ENCODE results near the gene GSTA2.
"Not testable (repeated sequence)": the region's sequence is repeated elsewhere in the genome, so short reads cannot be mapped to it uniquely, and the experiment has no call there.

Gene GSTA2

DNA sequence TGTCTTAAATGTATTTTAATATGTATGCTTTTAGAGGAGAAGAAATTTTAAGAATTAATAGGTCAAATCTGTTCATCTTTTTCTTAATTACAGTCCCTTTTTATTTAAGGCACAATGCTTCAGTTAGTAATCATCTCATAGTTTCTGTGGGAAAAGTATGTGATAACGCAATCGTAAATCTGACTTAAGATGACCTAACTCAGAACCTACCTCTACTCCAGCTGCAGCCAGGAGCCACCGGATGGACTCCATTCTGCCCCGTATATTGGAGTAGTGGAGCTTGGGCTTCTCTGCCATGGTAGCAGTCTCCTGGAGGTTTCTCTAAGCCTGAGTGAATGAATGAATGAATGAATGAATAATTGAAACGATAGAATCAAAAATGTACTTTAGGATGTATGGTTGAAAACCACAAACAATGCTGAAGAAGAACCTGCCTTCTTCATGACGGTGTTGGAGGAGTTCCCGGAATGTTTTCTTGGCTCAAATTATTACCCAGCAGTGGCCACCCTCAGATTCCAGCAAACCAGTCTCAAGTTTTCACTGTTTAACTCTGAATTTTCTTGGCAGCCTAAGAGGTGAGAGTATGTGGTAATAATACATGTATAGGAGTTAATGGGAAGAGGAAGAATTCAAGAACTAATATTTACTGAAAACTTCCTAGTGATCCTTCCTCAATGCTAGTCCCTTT lies 5.5 kb downstream of the GSTA2 start:
- not testable (repeated sequence) for H3K27me3 ChIP-seq (ENCODE audit: low read depth, low read length); H3K4me1 ChIP-seq (ENCODE audit: control insufficient read depth in 1 of 2, insufficient read depth in 2 of 2, low read length in 2 of 2); H3K4me3 ChIP-seq (ENCODE audit: low read depth in 1 of 2, low read length in 2 of 2); H3K27ac ChIP-seq (ENCODE audit: low read length); H3K9me3 ChIP-seq (ENCODE audit: control insufficient read depth in 1 of 2, low read length in 2 of 2); H3K36me3 ChIP-seq (ENCODE audit: control insufficient read depth in 1 of 2, insufficient read depth in 2 of 2, low read length in 2 of 2)

- Histone ChIP-seq H3K36me3 (ENCODE audit: control insufficient read depth in 1 of 2, insufficient read depth in 2 of 2, low read length in 2 of 2) (no peaks in the 10 kb centered on the region), H3K9me3 (ENCODE audit: control insufficient read depth in 1 of 2, low read length in 2 of 2) (peaks cover 0 to 5% of the 10 kb centered on the region in 2 donors), H3K4me1 (ENCODE audit: control insufficient read depth in 1 of 2, insufficient read depth in 2 of 2, low read length in 2 of 2) (no peaks in the 10 kb centered on the region), H3K27ac (ENCODE audit: low read length) (no peak overlapping the region), H3K27me3 (ENCODE audit: low read depth, low read length) (no peaks in the 10 kb centered on the region), H3K4me3 (ENCODE audit: low read depth in 1 of 2, low read length in 2 of 2) (no peak overlapping the region)
These were observed 8.8 kb downstream of the GSTA2 start for GRCh38 chr6:52754443-52754842.

- not testable (repeated sequence) for H3K36me3 ChIP-seq (ENCODE audit: control insufficient read depth in 1 of 2, insufficient read depth in 2 of 2, low read length in 2 of 2); H3K27ac ChIP-seq (ENCODE audit: low read length); H3K9me3 ChIP-seq (ENCODE audit: control insufficient read depth in 1 of 2, low read length in 2 of 2); H3K4me3 ChIP-seq (ENCODE audit: low read depth in 1 of 2, low read length in 2 of 2); H3K4me1 ChIP-seq (ENCODE audit: control insufficient read depth in 1 of 2, insufficient read depth in 2 of 2, low read length in 2 of 2); H3K27me3 ChIP-seq (ENCODE audit: low read depth, low read length)
These were observed 10.1 kb downstream of the GSTA2 start for GRCh38 chr6:52753137-52753536.

GRCh38 chr6:52752310-52752709 lies 11.0 kb downstream of the GSTA2 start:
- no peaks in the 10 kb centered on the region for H3K4me1 ChIP-seq (ENCODE audit: control insufficient read depth in 1 of 2, insufficient read depth in 2 of 2, low read length in 2 of 2)
- no peaks in the 10 kb centered on the region for H3K27me3 ChIP-seq (ENCODE audit: low read depth, low read length)
- no peaks in the 10 kb centered on the region for H3K36me3 ChIP-seq (ENCODE audit: control insufficient read depth in 1 of 2, insufficient read depth in 2 of 2, low read length in 2 of 2)
- H3K9me3 ChIP-seq (ENCODE audit: control insufficient read depth in 1 of 2, low read length in 2 of 2), result peaks cover 0 to 5% of the 10 kb centered on the region in 2 donors
- no peak overlapping the region for H3K4me3 ChIP-seq (ENCODE audit: low read depth in 1 of 2, low read length in 2 of 2)
- H3K27ac ChIP-seq (ENCODE audit: low read length), result no peak overlapping the region

DNA sequence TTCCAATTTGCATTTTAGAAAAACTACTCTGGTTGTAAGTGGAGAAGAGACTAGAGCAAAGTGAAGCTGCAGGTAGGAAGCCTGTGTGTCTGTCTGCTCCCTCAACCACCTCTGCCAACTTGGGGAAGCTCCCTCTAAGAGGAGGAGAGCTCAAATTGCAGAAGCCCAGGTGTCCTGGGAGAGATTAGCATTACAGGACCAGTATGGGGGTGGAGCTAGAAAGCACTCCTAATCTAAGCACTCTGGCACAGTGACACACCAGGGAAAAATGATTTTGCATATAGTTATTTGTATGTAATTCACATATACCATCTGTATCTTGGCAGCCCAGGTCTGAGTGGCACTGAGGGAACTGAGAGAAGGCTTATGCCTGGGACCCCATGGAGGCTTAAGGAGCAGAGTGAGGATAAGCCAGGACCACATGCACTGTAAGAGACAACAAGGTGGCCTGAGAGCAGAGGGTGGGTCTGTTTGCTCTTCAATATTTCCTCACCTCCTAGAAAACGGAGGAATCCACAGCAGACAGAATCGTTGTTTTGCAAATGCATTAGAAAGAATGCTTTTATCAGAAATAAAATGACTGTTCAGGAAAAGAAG lies 13.6 kb downstream of the GSTA2 start:
- no peak overlapping the region for H3K27ac ChIP-seq (ENCODE audit: low read length)
- peaks cover 0 to 5% of the 10 kb centered on the region in 2 donors for H3K9me3 ChIP-seq (ENCODE audit: control insufficient read depth in 1 of 2, low read length in 2 of 2)
- H3K4me3 ChIP-seq (ENCODE audit: low read depth in 1 of 2, low read length in 2 of 2), result no peak overlapping the region
- H3K27me3 ChIP-seq (ENCODE audit: low read depth, low read length), result no peaks in the 10 kb centered on the region
- no peaks in the 10 kb centered on the region for H3K36me3 ChIP-seq (ENCODE audit: control insufficient read depth in 1 of 2, insufficient read depth in 2 of 2, low read length in 2 of 2)
- H3K4me1 ChIP-seq (ENCODE audit: control insufficient read depth in 1 of 2, insufficient read depth in 2 of 2, low read length in 2 of 2), result no peaks in the 10 kb centered on the region

DNA sequence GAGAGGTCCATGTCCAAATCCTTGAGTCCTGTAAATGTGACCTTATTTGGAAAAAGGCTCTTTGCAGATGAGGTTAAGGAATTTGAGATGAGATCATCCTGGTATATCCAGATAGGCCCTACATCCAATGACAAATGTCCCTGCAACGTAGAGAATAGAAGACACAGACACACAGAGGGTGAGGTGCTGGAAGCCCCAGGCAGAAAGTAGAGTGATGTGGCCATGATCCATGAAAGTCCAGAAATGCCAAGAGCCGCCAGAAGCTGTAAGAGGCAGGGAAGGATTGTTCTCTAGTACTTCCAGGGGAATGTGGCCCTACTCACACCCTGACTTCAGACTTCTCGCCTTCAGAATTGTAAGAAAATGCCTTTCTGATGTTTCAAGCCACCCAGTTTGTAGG lies 16.0 kb downstream of the GSTA2 start:
- H3K27ac ChIP-seq (ENCODE audit: low read length); H3K4me3 ChIP-seq (ENCODE audit: low read depth in 1 of 2, low read length in 2 of 2); H3K36me3 ChIP-seq (ENCODE audit: control insufficient read depth in 1 of 2, insufficient read depth in 2 of 2, low read length in 2 of 2); H3K9me3 ChIP-seq (ENCODE audit: control insufficient read depth in 1 of 2, low read length in 2 of 2); H3K4me1 ChIP-seq (ENCODE audit: control insufficient read depth in 1 of 2, insufficient read depth in 2 of 2, low read length in 2 of 2); H3K27me3 ChIP-seq (ENCODE audit: low read depth, low read length): not testable (repeated sequence)

DNA sequence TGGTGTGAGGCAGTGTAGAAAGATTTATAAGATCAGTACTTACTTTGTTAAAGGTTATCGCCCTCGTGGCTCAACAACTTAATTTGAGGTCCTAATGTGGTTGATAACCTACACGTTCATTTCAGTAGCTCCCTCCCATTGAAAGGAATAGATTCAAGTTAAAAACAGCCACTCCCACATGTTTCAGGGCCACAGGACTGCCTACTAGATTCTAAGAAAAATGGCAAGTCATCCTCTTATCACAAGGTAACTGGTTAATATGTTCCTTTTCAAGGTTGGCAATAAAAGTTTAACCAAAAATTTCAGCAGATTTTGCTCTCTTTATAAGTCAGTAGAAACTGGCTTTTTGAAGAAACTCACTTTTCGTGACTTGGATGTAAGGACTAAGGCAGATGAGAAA lies 17.1 kb downstream of the GSTA2 start:
- no peaks in the 10 kb centered on the region for H3K36me3 ChIP-seq (ENCODE audit: control insufficient read depth in 1 of 2, insufficient read depth in 2 of 2, low read length in 2 of 2)
- no peak overlapping the region for H3K4me3 ChIP-seq (ENCODE audit: low read depth in 1 of 2, low read length in 2 of 2)
- H3K27ac ChIP-seq (ENCODE audit: low read length), result no peak overlapping the region
- no peaks in the 10 kb centered on the region for H3K4me1 ChIP-seq (ENCODE audit: control insufficient read depth in 1 of 2, insufficient read depth in 2 of 2, low read length in 2 of 2)
- no peaks in the 10 kb centered on the region for H3K27me3 ChIP-seq (ENCODE audit: low read depth, low read length)
- H3K9me3 ChIP-seq (ENCODE audit: control insufficient read depth in 1 of 2, low read length in 2 of 2), result peaks cover 0 to 5% of the 10 kb centered on the region in 2 donors

GRCh38 chr6:52745764-52746201 lies 17.5 kb downstream of the GSTA2 start:
- no peak overlapping the region for H3K27ac ChIP-seq (ENCODE audit: low read length)
- no peaks in the 10 kb centered on the region for H3K27me3 ChIP-seq (ENCODE audit: low read depth, low read length)
- H3K9me3 ChIP-seq (ENCODE audit: control insufficient read depth in 1 of 2, low read length in 2 of 2), result peaks cover 0 to 5% of the 10 kb centered on the region in 2 donors
- H3K4me1 ChIP-seq (ENCODE audit: control insufficient read depth in 1 of 2, insufficient read depth in 2 of 2, low read length in 2 of 2), result no peaks in the 10 kb centered on the region
- H3K4me3 ChIP-seq (ENCODE audit: low read depth in 1 of 2, low read length in 2 of 2), result no peak overlapping the region
- no peaks in the 10 kb centered on the region for H3K36me3 ChIP-seq (ENCODE audit: control insufficient read depth in 1 of 2, insufficient read depth in 2 of 2, low read length in 2 of 2)

DNA sequence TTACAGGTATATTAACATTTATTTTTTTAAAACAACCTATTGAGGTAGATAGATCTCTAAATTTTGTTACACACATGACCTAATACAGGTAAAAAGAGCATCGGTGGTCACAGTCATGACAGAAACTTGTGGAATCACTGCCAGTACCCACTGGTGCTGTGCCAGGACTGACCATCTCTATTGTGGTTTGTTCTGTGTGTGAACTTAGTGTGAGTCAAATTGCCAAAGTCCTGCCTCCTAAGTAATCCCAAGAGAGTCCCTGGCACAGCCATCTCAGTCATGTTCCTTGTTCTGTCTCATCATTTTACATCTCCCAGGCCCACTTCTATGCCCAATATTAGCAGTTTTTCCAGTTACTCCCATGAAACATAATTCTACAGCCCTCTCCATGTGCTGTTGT lies 21.4 kb downstream of the GSTA2 start:
- H3K4me3 ChIP-seq (ENCODE audit: low read depth in 1 of 2, low read length in 2 of 2), result no peak overlapping the region
- H3K27me3 ChIP-seq (ENCODE audit: low read depth, low read length), result no peaks in the 10 kb centered on the region
- H3K27ac ChIP-seq (ENCODE audit: low read length), result no peak overlapping the region
- peaks cover 0 to 10% of the 10 kb centered on the region in 2 donors for H3K9me3 ChIP-seq (ENCODE audit: control insufficient read depth in 1 of 2, low read length in 2 of 2)
- H3K4me1 ChIP-seq (ENCODE audit: control insufficient read depth in 1 of 2, insufficient read depth in 2 of 2, low read length in 2 of 2), result no peaks in the 10 kb centered on the region
- H3K36me3 ChIP-seq (ENCODE audit: control insufficient read depth in 1 of 2, insufficient read depth in 2 of 2, low read length in 2 of 2), result no peaks in the 10 kb centered on the region

DNA sequence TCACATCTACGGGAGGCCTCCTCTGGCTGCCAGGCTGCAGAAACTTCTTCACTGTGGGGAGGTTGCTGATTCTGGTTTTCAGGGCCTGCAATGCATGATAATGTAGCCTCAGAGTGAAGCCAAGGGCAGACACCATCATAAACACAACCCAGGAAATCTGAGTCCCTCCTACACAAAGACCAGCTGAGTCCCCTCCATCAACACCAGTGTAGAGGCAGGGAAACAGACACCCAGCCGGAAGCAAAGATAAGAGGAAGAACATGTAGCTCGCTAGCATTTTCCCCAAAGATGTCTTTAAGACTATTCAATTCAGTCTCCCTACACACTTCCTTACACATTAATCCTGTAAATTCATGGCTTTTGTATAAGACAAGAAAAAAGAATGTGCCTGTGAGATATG lies 23.6 kb downstream of the GSTA2 start:
- no peak overlapping the region for H3K4me3 ChIP-seq (ENCODE audit: low read depth in 1 of 2, low read length in 2 of 2)
- no peaks in the 10 kb centered on the region for H3K36me3 ChIP-seq (ENCODE audit: control insufficient read depth in 1 of 2, insufficient read depth in 2 of 2, low read length in 2 of 2)
- H3K27ac ChIP-seq (ENCODE audit: low read length), result no peak overlapping the region
- peaks cover 0 to 10% of the 10 kb centered on the region in 2 donors for H3K9me3 ChIP-seq (ENCODE audit: control insufficient read depth in 1 of 2, low read length in 2 of 2)
- H3K27me3 ChIP-seq (ENCODE audit: low read depth, low read length), result no peaks in the 10 kb centered on the region
- no peaks in the 10 kb centered on the region for H3K4me1 ChIP-seq (ENCODE audit: control insufficient read depth in 1 of 2, insufficient read depth in 2 of 2, low read length in 2 of 2)

DNA sequence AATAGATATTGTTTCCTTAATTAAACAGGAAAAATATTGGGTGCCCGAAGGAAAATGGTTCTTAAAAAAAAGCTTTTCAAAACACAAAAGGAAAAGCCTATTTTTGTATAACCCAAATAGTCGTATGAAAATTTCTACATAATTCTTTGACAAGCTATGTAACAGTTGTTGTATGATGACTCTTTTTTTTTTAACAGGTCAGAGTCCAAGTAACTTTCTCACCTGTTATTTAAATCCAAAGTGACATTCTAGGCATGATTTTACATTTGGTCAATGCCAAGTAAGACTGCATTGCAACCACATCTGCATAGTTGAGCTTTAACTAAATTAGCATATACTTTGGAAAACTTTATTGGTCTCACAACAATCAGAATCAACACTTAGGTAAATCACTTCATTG lies 24.1 kb downstream of the GSTA2 start:
- Histone ChIP-seq H3K4me1 (ENCODE audit: control insufficient read depth in 1 of 2, insufficient read depth in 2 of 2, low read length in 2 of 2) (no peaks in the 10 kb centered on the region), H3K27me3 (ENCODE audit: low read depth, low read length) (no peaks in the 10 kb centered on the region), H3K9me3 (ENCODE audit: control insufficient read depth in 1 of 2, low read length in 2 of 2) (peaks cover 0 to 10% of the 10 kb centered on the region in 2 donors), H3K4me3 (ENCODE audit: low read depth in 1 of 2, low read length in 2 of 2) (no peak overlapping the region), H3K36me3 (ENCODE audit: control insufficient read depth in 1 of 2, insufficient read depth in 2 of 2, low read length in 2 of 2) (no peaks in the 10 kb centered on the region), H3K27ac (ENCODE audit: low read length) (no peak overlapping the region)

- Histone ChIP-seq H3K27me3 (ENCODE audit: low read depth, low read length) (no peaks in the 10 kb centered on the region), H3K4me1 (ENCODE audit: control insufficient read depth in 1 of 2, insufficient read depth in 2 of 2, low read length in 2 of 2) (no peaks in the 10 kb centered on the region), H3K9me3 (ENCODE audit: control insufficient read depth in 1 of 2, low read length in 2 of 2) (peaks cover 0 to 10% of the 10 kb centered on the region in 2 donors), H3K27ac (ENCODE audit: low read length) (no peak overlapping the region), H3K36me3 (ENCODE audit: control insufficient read depth in 1 of 2, insufficient read depth in 2 of 2, low read length in 2 of 2) (no peaks in the 10 kb centered on the region), H3K4me3 (ENCODE audit: low read depth in 1 of 2, low read length in 2 of 2) (no peak overlapping the region)
These were observed 27.1 kb downstream of the GSTA2 start for GRCh38 chr6:52736145-52736544.
